ENCODE data around the gene SNRNP70.
A peak's percentile ranks its signal among the peaks of the same experiment; 100 is the strongest.
"Not testable (repeated sequence)": the region's sequence is repeated elsewhere in the genome, so short reads cannot be mapped to it uniquely, and the experiment has no call there.

SNRNP70 gene

DNA sequence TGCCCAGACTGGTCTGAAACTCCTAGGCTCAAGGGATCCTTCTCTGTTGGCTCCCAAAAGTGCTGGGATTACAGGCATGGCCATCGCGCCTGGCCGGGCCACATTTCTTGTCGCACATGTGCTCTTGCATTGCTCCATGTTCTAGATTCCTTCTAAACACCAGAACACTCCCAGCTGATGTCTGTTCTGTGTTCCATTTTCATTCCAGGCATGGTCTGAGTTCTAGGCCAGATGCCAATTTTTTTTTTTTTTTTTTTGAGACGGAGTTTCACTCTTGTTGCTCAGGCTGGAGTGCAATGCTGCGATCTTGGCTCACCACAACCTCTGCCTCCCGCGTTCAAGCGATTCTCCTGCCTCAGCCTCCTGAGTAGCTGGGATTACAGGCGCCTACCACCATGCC, 36.6 kb downstream of the SNRNP70 start:
- not testable (repeated sequence) for DNase-seq

DNA sequence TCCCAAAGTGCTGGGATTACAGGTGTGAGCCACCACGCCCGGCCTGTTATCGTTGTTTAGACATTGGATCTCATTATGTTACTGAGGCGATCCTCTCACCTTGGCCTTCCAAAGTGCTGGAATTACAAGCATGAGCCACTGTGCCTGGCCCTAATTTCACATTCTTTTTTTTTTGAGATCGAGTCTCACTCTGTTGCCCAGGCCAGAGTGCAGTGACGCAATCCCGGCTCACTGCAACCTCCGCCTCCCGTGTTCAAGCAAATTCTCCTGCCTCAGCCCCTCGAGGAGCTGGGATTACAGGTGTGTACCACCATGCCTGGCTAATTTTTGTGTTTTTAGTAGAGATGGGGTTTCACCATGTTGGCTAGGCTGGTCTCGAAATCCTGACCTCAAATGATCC, 38.0 kb downstream of the SNRNP70 start:
- DNase-seq: not testable (repeated sequence)

DNA sequence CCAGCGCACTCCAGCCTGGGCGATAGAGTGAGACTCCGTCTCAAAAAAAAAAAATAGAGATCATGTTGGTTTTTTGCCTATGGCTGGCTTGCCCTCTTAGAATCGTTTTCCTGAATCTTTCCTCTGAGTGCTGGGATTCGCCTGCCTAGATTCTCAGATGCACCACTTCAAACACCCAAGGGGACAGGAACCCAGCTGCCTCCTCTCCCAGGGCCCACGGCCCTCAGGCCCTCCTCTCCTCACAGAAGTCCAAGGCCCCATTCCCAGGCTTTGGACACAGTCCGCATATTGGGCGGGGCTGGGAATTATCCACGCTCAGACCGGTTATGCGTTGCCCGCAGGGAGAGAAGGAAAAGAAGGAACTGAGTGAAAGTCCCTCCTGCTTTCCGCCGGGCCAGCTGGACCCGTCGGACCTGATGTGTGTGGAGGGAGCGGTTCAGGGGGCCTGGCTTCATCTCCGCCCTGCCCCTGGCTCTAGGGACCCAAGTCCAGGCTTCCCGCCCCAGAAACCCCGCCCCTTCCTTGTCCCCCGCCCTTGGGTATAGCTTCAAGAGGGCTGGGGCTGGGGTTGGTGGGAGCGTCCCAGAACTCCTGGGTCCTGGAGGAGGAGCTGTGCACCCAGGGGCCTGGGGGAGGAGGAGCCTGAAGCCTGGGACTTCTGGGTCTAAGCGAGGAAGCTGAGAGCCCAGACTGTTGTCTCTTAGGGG, 39.9 kb downstream of the SNRNP70 start:
- no peak for DNase-seq

DNA sequence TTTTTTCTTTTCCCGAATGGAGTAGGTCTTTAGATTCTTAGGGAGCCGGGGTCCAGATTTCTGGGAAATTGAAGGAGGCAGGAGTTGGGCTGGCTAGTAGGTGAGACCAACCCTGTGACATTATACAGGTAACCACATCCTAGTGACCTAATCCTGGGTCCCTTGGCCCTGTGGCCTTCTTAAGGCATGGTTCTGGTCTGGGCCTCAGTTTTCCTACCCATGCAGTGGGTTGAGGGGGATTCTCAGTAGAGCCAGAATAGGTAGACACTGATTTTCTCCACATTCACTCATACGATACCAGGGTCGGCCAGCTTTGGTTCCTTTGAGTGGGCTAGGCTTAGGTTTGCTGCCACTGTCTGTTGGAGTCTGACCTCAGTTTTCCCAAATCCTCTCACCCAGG, 41.3 kb downstream of the SNRNP70 start:
- no peak for DNase-seq

DNA sequence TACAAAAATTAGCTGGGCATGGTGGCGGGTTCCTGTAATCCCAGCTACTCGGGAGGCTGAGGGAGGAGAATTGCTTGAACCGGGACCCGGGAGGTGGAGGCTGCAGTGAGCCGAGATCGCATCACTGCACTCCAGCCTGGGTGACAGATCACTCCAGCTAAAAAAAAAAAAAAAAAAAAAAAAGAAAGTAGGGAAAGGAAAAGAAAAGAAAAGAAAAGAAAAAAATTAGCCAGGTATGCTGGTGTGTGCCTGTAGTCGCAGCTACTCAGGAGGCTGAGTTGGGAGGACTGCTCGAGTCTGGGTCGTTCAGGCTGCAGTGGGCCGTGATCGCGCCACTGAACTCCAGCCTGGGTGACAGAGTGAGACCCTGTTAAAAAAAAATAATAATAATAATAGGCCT, 42.0 kb downstream of the SNRNP70 start:
- not testable (repeated sequence) for DNase-seq

DNA sequence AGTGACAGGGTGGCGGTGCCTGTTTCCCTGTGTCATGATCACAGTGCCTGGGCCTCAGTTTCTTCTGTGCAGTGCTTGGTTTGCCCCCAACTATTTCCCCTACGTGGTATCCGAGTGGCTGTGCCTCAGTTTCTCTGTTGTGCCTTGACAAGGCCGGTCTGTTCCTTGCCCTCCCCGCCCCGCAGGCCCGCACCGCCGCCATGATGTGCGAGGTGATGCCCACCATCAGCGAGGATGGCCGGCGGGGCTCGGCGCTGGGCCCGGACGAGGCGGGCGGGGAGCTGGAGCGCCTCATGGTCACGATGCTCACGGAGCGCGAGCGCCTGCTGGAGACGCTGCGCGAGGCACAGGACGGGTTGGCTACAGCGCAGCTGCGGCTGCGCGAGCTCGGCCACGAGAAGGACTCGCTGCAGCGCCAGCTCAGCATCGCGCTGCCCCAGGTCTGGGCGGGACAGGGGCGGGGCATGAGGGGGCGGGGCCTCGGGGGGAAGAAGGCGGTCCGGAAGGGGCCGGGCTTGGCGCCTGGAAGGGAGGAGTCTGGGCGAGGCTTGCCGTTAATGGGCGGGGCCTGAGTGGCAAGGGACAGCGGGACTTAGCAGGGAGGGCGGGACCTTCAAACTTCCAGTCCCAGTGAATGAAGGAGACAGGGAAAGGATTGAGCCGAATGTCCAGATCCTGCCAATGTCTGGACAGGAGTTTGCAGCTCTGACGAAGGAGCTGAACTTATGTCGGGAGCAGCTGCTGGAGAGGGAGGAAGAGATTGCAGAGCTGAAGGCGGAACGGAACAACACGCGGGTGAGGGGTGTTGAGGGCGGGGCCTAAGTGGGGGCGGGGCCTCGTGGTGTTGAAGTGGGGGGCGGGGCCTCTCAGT, 42.7 kb downstream of the SNRNP70 start:
- DNase-seq: peak; percentile 97

DNA sequence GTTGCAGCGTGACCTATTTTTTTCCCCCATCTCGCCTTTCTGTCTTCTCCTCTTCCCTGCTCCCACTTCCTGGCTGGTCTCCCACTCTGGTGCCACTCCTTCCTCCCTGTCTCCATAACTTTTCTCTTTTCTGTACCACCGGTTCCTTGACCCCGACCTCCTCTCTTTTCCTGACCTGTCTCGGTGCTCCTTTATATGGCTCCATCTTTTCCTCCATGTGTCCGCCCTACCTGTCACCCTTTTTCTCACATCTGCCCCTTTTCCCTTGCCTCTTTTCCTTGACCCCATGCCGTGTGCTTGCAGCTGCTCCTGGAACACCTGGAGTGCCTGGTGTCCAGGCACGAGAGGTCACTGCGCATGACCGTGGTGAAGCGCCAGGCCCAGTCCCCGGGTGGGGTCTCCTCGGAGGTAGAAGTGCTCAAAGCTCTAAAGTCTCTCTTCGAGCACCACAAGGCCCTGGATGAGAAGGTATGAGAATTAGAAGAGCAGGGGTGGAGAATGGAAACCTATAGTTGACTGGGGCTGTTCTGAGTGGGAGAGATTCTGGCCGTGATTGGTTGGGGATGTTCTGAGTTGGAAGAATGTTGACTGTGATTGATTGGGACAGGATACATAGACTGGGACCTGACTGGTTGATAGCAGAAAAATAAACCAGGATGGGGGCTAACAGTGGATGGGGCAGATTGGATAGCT, 43.4 kb downstream of the SNRNP70 start:
- no peak for DNase-seq

DNA sequence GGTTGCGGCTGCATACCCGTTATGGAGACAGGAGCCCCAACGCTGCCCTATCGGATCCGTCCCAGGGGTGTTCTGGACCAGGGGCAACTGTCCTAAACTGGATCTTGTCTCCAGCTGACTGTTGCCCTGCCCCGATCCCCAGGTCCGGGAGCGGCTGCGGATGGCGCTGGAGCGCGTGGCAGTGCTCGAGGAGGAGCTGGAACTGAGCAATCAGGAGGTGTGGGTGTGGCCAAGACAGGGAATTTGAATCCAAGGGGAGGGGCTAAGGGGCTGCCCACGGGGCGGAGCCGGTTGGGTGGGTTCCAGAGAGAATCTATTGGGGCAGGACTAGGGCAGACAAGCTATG, 44.0 kb downstream of the SNRNP70 start:
- no peak for DNase-seq

DNA sequence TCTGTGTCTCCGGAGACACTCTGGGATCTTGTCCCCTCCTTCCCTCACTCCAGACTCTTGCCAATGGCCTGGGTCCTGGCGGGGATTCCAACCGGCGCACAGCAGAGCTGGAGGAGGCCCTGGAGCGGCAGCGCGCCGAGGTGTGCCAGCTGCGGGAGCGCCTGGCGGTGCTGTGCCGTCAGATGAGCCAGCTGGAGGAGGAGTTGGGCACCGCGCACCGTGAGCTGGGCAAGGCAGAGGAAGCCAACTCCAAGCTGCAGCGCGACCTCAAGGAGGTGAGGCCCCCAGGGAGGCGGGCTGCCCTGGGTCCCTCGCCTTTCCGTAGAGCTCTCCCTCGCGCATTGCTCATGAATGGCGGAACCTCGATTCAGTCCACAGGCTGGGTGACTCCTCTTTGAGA, 45.1 kb downstream of the SNRNP70 start:
- no peak for DNase-seq

DNA sequence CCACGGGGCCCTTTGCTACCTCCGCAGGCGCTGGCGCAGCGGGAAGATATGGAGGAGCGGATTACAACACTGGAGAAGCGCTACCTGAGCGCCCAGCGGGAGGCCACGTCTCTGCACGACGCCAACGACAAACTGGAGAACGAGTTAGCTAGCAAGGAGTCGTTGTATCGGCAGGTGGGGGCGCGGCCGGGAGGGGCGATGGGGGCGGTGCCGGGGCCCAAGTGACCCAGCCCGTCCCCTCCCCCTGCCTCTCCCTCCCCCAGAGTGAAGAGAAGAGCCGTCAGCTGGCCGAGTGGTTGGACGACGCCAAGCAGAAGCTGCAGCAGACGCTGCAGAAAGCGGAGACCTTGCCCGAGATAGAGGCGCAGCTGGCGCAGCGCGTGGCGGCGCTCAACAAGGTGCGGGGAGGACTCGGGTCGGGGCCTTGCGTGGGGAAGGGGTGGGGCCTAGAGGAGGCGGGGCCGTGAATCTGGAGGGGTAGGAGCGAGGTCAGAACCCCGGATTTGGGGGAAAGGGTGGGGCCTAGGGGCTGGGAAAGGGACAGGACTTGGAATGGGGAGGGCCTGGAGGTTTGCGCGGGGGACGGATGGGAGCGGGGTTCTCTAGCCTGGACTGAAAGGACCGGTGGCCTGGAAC, 47.8 kb downstream of the SNRNP70 start:
- DNase-seq: peak; percentile 49

DNA sequence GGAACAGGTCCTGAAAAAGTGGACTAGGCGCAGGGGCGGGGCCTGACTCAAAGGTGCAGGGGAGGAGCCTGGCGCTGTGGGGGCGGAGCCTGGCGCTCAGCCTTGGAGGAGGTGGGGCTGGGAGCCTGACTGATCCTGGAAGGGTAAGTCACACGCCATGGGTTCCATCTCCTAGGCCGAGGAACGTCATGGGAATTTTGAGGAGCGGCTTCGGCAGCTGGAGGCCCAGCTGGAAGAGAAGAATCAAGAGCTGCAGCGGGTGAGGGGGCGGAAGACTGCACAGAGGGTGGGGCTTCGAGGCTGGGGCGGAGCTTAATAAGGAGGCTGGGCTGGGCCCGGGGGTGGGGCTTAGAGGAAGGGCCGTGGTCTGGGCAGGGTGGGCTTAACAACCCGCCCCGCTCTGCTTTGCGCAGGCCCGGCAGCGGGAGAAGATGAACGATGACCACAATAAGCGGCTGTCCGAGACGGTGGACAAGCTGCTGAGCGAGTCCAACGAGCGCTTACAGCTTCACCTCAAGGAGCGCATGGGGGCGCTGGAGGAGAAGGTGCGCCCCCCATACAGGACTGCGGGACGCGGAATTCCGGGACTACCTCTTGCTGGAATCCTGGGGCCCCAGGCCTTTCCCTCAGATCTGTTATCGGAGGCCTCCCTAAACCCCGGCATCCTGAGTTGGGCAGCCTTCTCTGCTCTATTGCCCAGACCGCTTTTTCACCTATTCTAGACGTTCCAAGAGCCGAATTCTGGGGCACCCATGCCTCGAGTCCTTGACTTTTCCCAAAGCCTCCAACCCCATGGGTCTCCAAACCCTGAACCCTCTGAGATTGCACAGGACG, 48.6 kb downstream of the SNRNP70 start:
- peak; percentile 78 for DNase-seq

DNA sequence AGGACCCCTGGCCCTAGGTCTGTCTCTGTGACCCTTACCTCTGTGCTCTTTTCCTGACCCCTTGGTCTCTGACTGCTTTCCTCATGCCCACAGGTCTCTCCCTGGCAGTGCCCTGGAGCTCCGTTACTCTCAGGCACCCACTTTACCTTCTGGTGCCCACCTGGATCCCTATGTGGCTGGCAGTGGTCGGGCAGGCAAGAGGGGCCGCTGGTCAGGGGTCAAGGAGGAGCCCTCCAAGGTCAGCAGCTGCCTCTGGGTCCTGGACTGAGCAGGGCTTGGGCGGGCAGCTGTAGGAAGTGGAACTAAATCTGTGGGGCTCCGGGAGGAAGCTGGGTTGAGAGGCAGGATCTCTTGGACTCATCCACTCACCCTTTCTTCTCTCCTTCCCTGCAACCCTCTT, 50.4 kb downstream of the SNRNP70 start:
- DNase-seq: no peak

DNA sequence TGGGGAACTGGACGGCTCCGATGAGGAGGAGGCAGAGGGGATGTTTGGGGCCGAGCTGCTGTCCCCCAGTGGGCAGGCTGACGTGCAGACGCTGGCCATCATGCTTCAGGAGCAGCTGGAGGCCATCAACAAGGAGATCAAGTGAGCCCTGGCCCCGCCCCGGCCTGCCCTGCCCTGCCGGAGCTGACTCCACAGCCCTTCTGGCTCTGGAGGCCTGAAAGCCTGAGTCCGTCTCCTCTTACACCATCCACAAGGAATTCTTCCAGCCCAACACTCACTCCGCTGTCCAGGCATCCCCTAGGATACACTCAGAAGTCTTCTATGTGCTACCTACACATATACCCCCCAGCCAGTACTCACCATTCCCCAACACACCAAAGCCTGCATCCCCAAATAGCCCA, 51.5 kb downstream of the SNRNP70 start:
- no peak for DNase-seq

DNA sequence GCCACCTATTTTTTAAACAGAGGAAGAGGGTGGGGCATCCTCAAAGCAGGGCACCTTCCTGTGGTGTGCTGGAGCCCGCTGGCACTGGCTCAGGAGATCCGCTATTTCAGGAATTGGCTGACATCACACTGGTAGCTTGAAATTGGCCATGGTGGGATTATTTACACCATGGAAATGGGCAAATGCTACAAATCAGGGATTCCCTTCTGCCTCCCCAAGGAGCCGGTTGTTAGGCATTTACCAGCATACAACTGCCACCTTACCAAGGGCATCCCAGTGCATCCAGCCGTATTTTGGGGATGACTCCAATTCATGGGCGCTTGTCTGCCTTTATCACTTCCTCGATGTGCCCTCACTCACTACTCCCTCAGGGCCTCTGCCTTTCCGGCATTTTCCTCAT, 55.7 kb downstream of the SNRNP70 start:
- no peak for DNase-seq

DNA sequence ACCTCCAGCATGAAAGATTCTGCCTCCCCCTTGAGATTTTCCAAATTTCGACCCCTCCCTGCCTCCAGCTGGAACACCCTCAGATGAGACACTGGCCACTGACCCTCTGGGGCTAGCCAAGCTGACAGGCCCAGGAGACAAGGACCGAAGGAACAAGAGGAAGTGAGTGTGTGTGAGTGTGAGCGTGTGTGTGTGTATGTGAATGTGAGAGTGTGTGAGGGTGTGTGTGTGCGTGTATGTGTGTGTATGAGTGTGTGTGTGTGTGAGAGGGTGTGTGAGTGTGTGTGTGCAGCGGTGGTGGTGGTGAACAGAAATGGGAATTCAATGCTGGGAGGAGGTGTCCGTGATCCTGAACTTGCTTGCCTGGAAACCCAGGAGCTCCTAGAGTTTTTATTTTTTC, 56.1 kb downstream of the SNRNP70 start:
- DNase-seq: no peak

DNA sequence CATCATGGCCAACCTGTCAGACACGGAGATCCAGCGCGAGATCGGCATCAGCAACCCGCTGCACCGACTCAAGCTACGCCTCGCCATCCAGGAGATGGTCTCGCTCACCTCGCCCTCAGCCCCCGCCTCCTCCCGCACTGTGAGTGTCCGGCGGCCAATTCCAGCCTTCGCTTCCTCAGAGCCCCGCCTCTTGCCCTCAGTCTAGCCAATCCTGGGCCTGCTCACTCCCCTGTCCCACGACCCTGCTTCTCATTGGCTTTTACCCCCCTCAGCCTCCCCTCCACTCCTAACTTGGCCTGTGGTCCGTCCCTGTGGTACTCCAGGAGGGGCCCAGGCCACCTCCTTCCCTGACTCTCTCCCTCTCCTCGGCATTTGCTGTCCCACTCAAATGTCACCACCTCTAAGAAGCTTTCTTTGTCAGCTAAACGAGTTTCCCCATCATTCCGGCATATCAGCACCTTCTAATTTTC, 57.6 kb downstream of the SNRNP70 start:
- DNase-seq: peak; percentile 85

DNA sequence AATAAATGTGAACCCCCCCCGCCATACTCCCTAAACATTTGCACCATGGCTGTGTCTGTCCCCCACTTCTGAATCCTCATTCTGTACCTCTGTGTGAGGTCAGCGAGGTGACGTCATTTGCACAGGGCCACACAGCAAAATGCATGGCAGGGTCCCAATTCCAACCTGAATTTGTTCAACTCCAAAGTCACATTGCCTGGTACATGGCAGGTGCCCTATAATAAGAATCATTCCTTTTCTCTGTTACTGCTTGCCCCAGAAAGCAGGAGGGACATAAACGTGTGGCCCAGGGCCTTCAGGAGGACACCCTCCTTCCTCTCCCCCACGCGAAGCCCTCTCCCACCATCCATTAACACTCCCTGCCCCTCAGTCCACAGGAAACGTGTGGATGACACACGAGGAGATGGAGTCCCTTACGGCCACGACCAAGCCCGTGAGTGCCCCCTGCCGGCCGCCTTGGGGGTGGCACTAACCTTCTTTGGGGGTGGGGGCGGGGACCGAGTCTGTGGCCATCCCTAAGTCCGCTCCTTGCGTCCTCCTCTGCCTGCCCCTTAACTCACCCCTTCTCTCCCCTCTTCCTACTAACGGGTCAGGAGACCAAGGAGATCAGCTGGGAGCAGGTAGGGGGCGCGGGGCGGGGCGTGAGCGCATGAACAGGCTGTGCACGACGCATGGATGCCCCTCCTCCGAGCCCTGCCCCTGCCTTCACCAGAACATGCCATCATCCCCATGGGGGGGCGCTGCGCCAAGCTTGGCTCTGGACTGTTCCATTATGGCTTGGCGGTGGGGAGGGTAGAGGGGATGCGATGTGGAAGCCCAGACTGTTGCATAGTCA, 60.5 kb downstream of the SNRNP70 start:
- peak; percentile 91 for DNase-seq

DNA sequence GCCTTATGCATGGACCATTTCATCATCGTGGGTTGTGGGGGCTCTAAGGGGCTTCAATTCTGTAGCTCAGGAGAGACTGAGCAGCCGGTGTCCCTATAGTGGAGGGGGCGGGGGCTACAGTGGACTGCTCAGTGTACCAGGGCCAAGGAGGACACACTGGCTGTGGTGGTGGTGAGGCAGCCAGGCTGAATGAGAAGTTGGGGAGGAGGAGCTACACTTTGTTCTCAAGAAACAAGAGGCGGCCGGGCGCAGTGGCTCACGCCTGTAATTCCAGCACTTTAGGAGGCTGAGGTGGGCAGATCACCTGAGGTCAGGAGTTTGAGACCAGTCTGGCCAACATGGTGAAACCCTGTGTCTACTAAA, 61.1 kb downstream of the SNRNP70 start:
- DNase-seq: not testable (repeated sequence)

DNA sequence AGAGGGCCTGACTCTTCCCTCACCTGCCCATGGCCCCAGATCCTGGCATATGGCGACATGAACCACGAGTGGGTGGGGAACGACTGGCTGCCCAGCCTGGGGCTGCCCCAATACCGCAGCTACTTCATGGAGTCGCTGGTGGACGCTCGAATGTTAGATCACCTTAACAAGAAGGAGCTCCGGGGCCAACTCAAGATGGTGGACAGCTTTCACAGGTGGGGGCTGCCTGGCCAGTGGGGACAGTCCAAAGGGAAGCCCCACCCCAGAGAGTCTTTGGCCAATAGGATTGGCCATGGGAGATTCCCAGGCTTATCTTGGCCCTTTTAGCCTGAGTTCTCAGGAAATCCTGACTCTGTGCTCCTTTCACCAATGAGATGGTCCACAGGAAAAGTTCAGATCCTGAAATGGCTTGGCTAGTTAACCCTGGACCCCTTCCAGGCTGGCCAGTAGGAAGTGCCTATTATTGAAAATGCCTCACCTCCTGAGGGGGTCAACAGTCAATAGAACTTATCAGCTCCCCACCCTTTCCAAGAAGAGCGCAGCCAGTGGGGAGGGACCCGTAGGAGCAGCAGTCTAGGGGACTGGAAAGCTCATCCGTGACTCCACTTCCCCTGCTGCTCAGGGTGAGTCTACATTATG, 62.9 kb downstream of the SNRNP70 start:
- DNase-seq: no peak

DNA sequence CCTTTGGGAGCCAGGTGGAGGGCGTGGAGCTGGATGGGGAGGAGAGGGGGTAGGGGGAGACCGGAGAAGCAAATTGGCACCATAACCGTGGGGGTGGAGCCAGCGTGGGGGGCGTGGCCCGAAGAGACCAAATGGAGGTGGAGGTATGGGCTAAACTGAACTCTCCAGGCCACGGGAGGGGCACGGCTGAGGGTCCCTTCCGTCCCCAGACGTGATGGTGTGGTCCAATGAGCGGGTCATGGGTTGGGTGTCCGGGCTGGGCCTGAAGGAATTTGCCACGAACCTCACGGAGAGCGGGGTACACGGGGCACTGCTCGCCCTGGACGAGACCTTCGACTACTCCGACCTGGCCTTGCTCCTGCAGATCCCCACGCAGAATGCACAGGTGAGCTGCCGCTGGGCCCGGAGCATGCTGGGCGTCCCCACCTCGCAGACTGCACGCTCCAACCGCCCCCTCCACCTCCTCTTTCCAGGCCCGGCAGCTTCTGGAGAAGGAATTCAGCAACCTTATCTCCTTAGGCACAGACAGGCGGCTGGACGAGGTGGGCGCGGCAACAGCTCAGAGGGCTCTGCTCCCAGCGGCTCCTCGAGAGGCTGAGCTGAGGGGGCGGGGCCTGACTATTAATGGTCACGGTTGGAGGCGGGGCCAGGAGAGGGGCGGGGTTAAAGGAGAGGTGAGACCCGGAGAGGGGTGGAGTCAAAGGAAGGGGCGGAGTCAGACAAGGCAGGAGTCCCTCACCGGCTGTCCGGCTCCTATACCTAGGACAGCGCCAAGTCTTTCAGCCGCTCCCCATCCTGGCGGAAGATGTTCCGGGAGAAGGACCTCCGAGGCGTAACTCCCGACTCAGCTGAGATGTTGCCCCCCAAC, 63.8 kb downstream of the SNRNP70 start:
- peak; percentile 94 for DNase-seq
